Measurements from ENCODE around the gene ZC3H10. TPM values are rescaled to one million over a fixed set of nuclear protein-coding genes. Genes with fewer than 3 reads are reported as not detected.

The ZC3H10 gene
- total and polyA plus RNA-seq, 2 of the 13 experiments (the other 11 are each of a cell fraction or from before 2014, with no cell fraction given), result 0.70 to 2.3 TPM

DNA sequence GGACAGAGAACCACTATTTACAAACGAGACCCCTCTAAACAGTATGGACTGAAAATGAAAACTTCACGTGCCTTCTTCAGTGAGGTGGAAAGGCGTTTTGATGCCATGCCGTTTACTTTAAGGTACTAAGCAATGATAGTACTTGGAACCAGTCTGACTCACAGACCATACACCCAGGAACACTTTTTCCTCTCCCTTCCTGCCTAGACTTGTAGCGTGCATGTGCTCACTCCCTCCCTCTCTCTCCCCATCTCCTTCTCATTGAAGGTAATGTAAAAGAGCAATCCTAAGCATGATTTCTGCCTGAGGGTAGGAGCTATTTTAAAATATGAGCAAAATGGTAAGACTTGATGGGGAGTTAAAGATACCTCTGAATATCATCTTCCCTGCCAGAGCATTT, 7.5 kb upstream of the ZC3H10 start:
- no peak for DNase-seq (ENCODE audit: low spot score)
- WGBS (ENCODE audit: low lambda C conversion rate), result 99% methylated on average over 5 of the region's 5 CpGs
- intact Hi-C loops (cut with micrococcal nuclease; ENCODE audit: unreplicated experiment) (no loop called here), in situ Hi-C loops (cut with HindIII; ENCODE audit: extremely low pct_ligation_motif_present, low pct_unique_long_range_greater_than_20kb) (no loop called here)
- Histone ChIP-seq H3K4me1 (ENCODE audit: insufficient read depth, low read length) (peaks cover 27% of the 10 kb centered on the region), H3K79me2 (ENCODE audit: insufficient read depth, low read length) (peaks cover 23% of the 10 kb centered on the region), H2AFZ (ENCODE audit: low read length) (no peak overlapping the region), H3K4me2 (ENCODE audit: low read depth, low read length) (no peak overlapping the region), H3K36me3 (replicated peaks in 1 of 2; ENCODE audit: control insufficient read depth in 1 of 2, insufficient read depth in 2 of 2, low read length in 2 of 2) (peaks cover 25 to 63% of the 10 kb centered on the region in 2 experiments), H3K4me3 (replicated peaks in 1 of 3; ENCODE audit: insufficient read depth in 1 of 3, low read depth in 2 of 3, low read length in 3 of 3) (no peak overlapping the region), H3K27me3 (ENCODE audit: control insufficient read depth in 1 of 2, insufficient read depth in 2 of 2, low read length in 2 of 2) (no peaks in the 10 kb centered on the region), H3K9ac (ENCODE audit: insufficient read depth, low read depth, low read length) (no peak overlapping the region), H4K20me1 (ENCODE audit: insufficient read depth, low read length) (peaks cover 4% of the 10 kb centered on the region), H3K27ac (ENCODE audit: extremely low read length, insufficient read depth, low read length) (no peak overlapping the region), H3K9me3 (ENCODE audit: low read length) (no peaks in the 10 kb centered on the region)
- TF ChIP-seq KLF16 (CRISPR knock-in tag; IDR thresholded peaks at IDR 0.05), result no peak
- ChIA-PET POLR2A (interaction anchor here (1.8 kb wide), 1 partner anchor 29 kb away, joined by 6 read pairs; no protein-coding TSS in a partner anchor), CTCF (ENCODE audit: low intra/inter-chr PET ratio, low total read pairs) (no interaction called here)
- no peak for ATAC-seq
- FAIRE-seq, result no peak
- BruUV-seq (replicated peaks), result no TSS peak

DNA sequence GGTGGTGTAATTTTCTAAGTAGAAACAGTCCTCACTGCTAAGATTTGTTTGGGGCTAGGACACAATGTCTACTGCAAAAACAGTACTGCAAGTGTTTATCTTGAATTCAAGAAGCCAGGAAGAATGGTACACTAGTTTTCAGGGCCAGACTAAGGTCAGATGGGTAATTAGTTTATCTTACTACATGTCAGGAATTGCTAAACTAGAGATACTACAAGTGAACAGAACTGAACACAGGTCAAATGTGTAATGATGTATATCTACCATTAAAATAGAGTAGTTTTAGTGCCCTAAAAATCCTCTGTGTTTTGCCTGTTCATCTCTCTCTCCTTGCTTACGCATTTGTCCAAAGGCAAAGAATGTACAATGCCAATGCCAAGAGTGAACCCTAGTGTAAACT, 4.0 kb upstream of the ZC3H10 start:
- Histone ChIP-seq H3K27ac (ENCODE audit: extremely low read length, insufficient read depth, low read length) (peak overlapping the region; percentile 2), H3K79me2 (ENCODE audit: insufficient read depth, low read length) (peaks cover 12% of the 10 kb centered on the region), H3K9ac (ENCODE audit: insufficient read depth, low read depth, low read length) (no peak overlapping the region), H4K20me1 (ENCODE audit: insufficient read depth, low read length) (no peaks in the 10 kb centered on the region), H3K27me3 (ENCODE audit: control insufficient read depth in 1 of 2, insufficient read depth in 2 of 2, low read length in 2 of 2) (no peaks in the 10 kb centered on the region; a peak in 1 of 5 replicates), H3K4me1 (ENCODE audit: insufficient read depth, low read length) (peaks cover 12% of the 10 kb centered on the region), H2AFZ (ENCODE audit: low read length) (no peak overlapping the region), H3K4me2 (ENCODE audit: low read depth, low read length) (no peak overlapping the region), H3K9me3 (ENCODE audit: low read length) (no peaks in the 10 kb centered on the region), H3K4me3 (replicated peaks in 1 of 3; ENCODE audit: insufficient read depth in 1 of 3, low read depth in 2 of 3, low read length in 3 of 3) (no peak overlapping the region), H3K36me3 (replicated peaks in 1 of 2; ENCODE audit: control insufficient read depth in 1 of 2, insufficient read depth in 2 of 2, low read length in 2 of 2) (peaks cover 20 to 39% of the 10 kb centered on the region in 2 experiments; a peak in 4 of 5 replicates)
- no TSS peak for BruUV-seq (replicated peaks)
- in situ Hi-C loops (cut with HindIII; ENCODE audit: extremely low pct_ligation_motif_present, low pct_unique_long_range_greater_than_20kb), result no loop called here
- 96% methylated on average over 1 of the region's 1 CpG for WGBS (ENCODE audit: low lambda C conversion rate)
- ATAC-seq, result no peak
- FAIRE-seq, result no peak
- TF ChIP-seq RBFOX2 (IDR thresholded peaks at IDR 0.05; ENCODE audit: low read depth, low read length), result 0 out of 2 replicates have a peak, but pooled peaks have one; percentile 34
- TF ChIP-seq SSRP1 (CRISPR knock-in tag; IDR thresholded peaks at IDR 0.05), result no peak
- TF ChIP-seq, protein P1, sequence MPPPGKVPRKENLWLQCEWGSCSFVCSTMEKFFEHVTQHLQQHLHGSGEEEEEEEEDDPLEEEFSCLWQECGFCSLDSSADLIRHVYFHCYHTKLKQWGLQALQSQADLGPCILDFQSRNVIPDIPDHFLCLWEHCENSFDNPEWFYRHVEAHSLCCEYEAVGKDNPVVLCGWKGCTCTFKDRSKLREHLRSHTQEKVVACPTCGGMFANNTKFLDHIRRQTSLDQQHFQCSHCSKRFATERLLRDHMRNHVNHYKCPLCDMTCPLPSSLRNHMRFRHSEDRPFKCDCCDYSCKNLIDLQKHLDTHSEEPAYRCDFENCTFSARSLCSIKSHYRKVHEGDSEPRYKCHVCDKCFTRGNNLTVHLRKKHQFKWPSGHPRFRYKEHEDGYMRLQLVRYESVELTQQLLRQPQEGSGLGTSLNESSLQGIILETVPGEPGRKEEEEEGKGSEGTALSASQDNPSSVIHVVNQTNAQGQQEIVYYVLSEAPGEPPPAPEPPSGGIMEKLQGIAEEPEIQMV (CRISPR knock-in tag; IDR thresholded peaks at IDR 0.05; ENCODE audit: low read depth), result no peak
- TF ChIP-seq RBM22 (optimal IDR thresholded peaks at IDR 0.05; ENCODE audit: low read length), result peak; percentile 2
- TF ChIP-seq NCOA1 (CRISPR knock-in tag; IDR thresholded peaks at IDR 0.05), result no peak
- 0 out of 2 replicates have a peak, but pooled peaks have one; percentile 26 for TF ChIP-seq POLR2AphosphoS5 (IDR thresholded peaks at IDR 0.05; ENCODE audit: low read depth, low read length)
- TF ChIP-seq AGO2 (optimal IDR thresholded peaks at IDR 0.05; ENCODE audit: low read depth, low read length), result peak; percentile 19
- no peak for TF ChIP-seq TOPORS (CRISPR knock-in tag; IDR thresholded peaks at IDR 0.05)
- TF ChIP-seq ZNF230 (CRISPR knock-in tag; IDR thresholded peaks at IDR 0.05), result no peak
- intact Hi-C loops (cut with micrococcal nuclease; ENCODE audit: unreplicated experiment), result no loop called here
- POLR2A ChIA-PET, result interaction anchor here (1.3 to 2.1 kb wide), 2 partner anchors 10 to 32 kb away, joined by 3 to 16 read pairs; partner anchors contain the start of gene PA2G4
- no peak for DNase-seq (ENCODE audit: low spot score)
- CTCF ChIA-PET (ENCODE audit: low intra/inter-chr PET ratio, low total read pairs), result no interaction called here

All from HepG2 (cell line).